HG02798 (cell line): Measurements from ENCODE around the gene ATCAY.
"Not testable (repeated sequence)": the region's sequence is repeated elsewhere in the genome, so short reads cannot be mapped to it uniquely, and the experiment has no call there.

Experiments
- ATAC-seq: cut with Tn5 transposase; IDR thresholded peaks from one replicate; pipeline ENCODE4 v1.9.1; 2021; ENCODE audit warnings: mild to moderate bottlenecking; ENCODE audit not compliant: unreplicated experiment, poor library complexity

ATCAY gene

DNA sequence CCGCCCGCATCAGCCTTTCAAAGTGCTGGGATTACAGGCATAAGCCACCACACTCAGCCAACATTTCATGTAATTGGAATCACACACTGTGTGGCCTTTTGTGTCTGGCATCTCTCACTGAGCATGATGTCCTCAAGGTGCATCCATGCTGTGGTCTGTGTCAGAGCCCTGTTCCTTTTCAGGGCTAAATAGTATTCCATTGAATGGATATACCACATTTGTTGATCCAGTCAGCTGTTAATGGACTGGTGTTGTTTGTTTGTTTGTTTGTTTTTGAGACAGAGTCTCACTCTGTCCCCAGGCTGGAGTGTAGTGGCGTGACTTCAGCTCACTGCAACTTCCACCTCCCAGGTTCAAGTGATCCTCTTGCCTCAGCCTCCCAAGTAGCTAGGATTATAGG, 17.9 kb downstream of the ATCAY start:
- ATAC-seq, result no peak

DNA sequence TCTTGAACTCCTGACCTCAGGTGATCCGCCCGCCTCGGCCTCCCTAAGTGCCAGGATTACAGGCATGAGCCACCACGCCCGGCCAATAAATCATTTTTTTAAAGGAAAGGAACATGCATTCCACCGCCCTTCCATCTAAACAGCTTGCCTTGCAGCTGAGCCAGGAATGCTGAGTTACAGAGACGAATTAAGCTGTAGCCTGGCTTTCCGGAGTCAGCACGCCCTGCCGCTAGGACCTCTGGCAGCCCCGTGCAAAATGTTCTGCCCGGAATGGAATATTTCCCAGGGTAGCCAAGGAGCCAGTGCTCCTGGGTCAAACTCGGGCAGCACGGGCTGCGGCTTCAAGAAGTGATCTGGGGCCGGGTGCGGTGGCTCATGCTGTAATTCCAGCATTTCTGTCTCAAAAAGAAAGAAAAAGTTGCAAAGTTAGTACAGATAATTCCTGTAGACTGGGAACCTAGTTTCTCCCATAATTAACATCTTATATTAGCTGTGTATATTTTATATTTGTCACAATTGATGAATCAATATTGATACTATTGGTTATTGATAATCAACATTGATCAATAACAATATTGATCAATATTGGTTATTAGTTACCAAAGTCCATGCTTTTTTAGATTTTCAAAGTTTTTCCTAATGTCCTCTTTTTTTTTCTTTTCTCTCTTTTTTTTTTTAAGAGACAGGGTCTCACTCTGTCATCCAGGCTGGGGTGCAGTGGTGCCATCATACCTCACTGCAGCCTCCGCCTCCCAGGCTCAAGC, 19.2 kb downstream of the ATCAY start:
- no peak for ATAC-seq

DNA sequence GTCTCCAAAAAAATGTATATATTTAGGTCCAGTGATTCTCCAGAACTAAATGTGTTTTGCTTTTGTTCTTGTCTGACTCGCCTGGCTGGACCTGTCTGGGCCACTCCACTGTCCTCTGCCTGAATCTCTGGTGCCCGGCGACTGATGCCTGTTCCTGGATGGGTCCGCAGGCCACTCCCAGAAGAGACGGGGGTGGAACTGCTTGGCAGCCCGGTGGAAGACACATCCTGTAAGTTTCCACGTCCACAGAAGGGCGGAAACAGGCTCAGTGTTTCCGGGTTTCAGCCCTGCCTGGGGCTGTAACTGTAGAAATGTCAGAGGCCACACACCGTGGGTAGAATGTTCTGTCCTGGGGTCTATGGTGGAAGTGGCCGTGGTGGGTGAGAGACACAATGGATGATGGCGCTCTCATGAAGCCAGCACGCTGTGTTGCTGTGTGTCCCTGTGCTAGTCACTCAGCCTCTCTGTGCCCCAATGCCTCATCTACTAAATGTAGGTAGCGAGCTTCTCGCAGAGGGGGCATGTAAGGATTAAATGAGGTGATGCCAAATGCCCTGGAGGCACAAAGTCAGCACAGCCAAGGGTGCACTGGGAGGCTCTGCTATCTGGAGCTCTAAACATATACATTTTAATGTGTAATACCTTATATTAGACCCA, 22.0 kb downstream of the ATCAY start:
- ATAC-seq, result no peak

- ATAC-seq, result no peak
These were observed 23.7 kb downstream of the ATCAY start for GRCh38 chr19:3904233-3904632.

DNA sequence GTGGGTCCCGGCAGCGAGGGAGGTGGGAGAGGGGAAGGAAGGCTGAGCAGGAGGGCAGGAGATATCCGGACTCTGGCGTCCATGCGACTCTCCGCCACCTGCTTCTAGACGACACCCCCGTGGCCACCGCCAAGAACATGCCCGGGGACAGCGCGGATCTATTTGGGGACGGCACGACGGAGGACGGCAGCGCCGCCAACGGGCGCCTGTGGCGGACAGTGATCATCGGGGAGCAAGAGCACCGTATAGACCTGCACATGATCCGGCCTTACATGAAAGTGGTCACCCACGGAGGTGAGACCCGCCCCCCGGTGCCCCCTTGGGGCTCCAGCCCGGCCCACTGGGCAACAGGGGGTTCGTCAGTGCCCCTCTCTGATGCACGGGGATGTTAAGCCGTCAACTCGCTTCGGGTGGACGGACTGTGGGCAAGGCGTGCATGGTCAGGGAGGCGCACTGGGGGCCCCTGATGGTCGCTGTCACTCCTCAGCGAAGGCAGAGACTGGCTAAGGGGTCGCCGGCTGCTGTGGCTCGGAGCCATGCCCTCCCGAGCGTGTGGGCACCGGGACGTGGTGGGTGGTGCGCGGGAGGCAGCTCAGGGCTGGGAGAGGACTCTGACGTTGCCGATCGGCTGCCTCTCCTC, 27.3 kb downstream of the ATCAY start:
- no peak for ATAC-seq

DNA sequence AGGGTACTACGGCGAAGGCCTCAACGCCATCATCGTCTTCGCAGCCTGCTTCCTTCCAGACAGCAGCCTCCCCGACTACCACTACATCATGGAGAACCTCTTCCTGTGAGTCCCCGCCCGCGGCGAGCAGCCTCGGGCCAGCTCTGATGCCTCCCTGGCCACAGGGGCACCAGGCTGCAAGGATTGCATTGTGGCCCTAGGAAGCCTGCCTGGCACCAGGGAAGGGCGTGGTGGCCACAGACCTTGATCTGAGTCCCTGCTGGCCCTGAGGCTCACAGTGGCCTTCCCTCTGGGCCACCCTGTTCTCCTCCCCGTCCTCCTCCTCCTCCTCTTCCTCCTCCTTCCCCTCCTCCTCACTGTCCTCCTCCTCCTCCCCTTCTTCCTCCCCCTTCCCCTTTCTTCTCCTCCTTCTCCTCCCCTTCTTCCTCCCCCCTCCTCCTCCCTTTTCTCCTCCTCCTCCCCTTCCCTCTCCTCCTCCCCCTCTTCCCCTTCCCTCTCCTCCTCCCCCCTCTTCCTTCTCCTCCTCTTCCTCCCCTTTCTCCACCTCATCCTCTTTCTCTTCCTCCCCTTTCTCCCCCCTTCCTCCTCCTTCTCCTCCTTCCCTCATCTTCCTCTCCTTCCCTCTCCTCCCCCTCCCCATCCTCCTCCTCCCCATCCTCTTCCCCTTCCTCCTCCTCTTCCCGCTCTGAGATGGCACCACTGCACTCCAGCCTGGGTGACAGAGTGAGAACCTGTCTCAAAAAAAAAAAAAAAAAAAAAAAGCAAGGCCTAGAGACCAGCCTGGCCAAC, 28.0 kb downstream of the ATCAY start:
- ATAC-seq, result no peak

DNA sequence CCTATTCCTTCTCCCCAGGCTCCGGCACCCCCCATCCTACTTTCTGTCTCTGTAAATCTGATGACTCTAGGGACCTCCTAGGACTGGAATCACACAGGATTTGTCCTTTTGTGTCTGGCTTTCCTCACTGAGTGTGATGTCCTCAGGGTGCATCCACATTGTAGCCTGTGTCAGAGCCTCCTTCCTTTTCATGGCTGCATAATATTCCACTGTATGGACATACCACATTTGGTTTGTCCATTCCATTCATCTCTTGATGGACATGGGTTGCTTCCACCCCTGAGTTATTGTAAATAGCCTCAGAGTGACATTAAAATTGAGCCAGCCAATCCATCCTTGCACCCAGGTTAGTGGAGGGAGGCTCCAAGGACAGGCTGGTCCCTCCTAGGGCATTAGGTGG, 29.6 kb downstream of the ATCAY start:
- no peak for ATAC-seq

DNA sequence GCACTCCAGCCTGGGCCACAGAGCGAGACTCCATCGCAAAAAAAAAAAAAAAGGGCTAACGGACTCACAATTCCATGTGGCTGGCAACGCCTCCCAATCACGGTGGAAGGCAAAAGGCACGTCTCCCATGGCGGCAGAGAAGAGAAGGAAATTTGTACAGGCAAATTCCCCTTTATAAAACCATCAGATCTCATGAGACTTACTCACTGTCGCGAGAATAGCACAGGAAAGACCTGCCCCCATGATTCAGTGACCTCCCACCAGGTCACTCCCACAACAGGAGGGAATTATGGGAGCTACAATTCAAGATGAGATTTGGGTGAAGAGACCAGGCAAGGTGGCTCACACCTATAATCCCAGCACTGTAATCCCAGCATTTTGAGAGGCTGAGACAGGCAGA, 33.7 kb downstream of the ATCAY start:
- ATAC-seq, result no peak

DNA sequence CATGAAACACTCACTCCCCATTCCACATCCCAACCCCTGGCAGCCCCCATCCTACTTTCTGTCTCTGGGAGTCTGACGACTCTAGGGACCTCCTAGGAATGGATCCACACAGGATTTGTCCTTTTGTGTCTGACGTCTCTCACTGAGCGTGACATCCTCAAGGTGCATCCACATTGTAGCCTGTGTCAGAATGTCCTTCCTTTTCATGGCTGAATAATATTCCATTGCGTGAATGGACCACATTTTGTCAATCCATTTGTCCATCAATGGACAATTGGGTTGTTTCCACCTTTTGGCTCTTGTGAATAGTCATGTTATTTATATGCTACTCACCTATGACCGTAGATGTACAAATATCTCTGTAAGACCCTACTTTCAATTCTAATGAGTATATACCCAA, 35.5 kb downstream of the ATCAY start:
- ATAC-seq, result no peak

- ATAC-seq, result no peak
These were observed 39.3 kb downstream of the ATCAY start for GRCh38 chr19:3919793-3920192.

DNA sequence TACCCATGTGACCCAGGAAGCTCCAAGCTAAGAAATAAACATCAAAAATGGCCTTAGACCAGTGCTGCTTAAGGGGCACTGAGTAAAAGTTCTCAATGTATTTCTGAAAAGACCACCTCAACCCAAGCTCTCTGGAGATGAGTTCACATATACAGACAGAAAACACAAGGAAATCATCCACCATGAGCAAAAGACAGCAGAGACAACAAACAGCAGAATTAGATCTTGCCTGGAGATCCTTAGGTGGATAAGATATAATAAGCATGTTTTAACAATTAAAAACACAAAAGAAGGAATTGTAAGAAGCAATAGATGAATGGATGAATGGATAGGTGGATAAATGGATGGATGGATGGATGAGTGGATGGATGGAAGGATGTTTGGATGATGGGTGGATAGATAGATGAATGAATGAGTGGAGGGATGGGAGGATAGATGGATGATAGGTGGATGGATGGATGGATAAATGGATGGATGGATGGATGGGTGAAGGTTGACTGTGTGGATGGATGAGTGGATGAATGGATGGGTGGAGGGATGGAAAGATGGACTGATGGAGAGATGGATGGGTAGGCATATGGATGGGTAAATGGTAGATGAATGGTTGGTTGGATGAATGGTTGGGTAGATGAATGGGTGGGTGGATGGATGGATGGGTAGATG, 42.7 kb downstream of the ATCAY start:
- no peak for ATAC-seq

DNA sequence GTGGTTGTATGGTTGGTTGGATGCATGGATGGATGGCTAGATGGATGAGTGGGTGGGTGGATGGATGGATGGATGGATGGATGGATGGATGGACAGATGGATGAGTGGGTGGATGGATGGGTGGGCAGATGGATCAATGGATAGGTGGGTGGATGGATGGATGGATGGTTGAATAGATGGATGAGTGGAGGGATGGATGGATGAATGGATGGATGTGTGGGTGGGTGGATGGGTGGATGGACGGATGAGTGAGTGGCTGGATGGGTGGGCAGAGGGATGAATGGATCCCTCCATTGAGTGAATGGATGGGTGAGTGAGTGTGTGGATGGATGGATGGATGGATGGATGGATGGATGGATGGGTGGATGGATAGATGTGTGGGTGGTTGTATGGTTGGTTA, 43.4 kb downstream of the ATCAY start:
- ATAC-seq, result no peak

DNA sequence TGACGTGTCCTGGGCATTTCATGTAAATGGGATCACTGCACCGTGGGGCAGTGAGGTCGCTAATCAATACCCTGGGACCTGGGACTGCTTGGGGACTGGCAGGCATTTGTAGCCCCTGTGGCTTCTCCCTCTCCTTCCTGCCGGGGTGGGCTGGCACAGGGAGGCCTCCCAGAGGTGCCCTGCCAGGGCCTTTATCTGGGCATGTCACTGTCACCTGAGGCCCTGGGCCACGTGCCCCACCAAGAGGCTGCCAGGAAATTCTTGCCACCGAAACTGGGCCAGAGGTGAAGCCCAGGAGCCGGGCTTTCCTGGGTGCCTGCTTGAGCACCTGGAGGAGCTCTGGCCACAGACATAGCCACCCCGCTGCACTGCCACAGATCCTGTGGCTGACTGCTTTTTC, 50.6 kb downstream of the ATCAY start:
- no peak for ATAC-seq

GRCh38 chr19:3932931-3933810, 52.7 kb downstream of the ATCAY start, which contains the start of gene NMRK2:
Gene NMRK2 (plus strand): TSS chr19:3933069. CDS start chr19:3933672, 603 bp downstream.
- ATAC-seq, result no peak

- ATAC-seq, result no peak
These were observed 56.3 kb downstream of the ATCAY start for GRCh38 chr19:3936506-3937442.

DNA sequence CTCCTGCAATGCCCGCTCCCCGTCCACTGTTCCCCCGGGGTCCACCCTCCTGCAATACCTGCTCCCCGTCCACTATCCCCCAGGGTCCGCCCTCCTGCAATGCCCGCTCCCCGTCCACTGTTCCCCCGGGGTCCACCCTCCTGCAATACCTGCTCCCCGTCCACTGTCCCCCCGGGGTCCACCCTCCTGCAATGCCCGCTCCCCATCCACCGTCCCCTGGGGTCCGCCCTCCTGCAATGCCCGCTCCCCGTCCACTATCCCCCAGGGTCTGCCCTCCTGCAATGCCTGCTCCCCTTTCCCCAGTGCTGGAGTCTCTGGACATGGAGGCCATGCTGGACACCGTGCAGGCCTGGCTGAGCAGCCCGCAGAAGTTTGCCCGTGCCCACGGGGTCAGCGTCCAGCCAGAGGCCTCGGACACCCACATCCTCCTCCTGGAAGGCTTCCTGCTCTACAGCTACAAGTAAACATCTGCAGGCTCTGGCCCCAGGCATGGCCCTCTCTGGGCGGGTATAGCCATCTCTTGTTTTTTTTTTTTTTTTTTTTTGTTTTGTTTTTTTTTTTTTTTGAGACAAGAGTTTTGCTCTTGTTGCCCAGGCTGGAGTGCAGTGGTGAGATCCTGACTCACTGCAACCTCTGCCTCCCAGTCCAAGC, 57.9 kb downstream of the ATCAY start:
- ATAC-seq, result not testable (repeated sequence)

- no peak for ATAC-seq
These were observed 62.4 kb downstream of the ATCAY start for GRCh38 chr19:3942790-3943409.
